Neural progenitor cell (in vitro differentiated cells): ENCODE data around the gene IRF5.

Experiments
- CTCF ChIP-seq: fragments of 200-600 bp; sonication (generic); IDR thresholded peaks from 2 replicates; pipeline ENCODE4 v1.5.1; 2017; ENCODE audit warnings: antibody characterized with exemption, mild to moderate bottlenecking
- EZH2phosphoT487 ChIP-seq: fragments of 200-600 bp; sonication (generic); IDR thresholded peaks from 2 replicates; pipeline ENCODE4 v1.6.1; 2017; ENCODE audit warnings: antibody characterized with exemption

GRCh38 chr7:128937647-128938543 is at the start of gene IRF5:
- TF ChIP-seq CTCF (no peak), EZH2phosphoT487 (peak; percentile 75)
